Measurements from ENCODE around the gene NR2F6.

DNA sequence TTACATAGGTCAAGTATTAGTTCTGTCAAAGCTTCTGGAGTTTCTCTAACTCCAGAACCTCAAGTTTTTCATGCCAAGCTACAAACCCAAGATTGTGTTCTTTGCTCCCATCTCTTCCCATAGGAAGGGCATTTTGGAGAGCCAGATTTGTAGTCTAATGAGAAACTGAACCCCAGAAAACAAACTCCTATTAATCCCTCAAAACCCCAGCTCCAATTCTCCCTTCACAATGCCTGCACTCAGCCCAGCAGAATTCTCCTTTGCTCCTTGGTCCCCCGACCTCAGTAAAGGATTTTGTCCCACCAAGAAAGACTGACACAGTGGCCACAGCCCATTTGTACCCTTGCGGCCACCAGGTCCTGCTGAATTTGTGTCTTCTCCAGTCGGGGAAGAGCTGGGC lies 10.4 kb upstream of the NR2F6 start:
- TF ChIP-seq, protein P1, sequence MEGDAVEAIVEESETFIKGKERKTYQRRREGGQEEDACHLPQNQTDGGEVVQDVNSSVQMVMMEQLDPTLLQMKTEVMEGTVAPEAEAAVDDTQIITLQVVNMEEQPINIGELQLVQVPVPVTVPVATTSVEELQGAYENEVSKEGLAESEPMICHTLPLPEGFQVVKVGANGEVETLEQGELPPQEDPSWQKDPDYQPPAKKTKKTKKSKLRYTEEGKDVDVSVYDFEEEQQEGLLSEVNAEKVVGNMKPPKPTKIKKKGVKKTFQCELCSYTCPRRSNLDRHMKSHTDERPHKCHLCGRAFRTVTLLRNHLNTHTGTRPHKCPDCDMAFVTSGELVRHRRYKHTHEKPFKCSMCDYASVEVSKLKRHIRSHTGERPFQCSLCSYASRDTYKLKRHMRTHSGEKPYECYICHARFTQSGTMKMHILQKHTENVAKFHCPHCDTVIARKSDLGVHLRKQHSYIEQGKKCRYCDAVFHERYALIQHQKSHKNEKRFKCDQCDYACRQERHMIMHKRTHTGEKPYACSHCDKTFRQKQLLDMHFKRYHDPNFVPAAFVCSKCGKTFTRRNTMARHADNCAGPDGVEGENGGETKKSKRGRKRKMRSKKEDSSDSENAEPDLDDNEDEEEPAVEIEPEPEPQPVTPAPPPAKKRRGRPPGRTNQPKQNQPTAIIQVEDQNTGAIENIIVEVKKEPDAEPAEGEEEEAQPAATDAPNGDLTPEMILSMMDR (IDR thresholded peaks at IDR 0.05), result no peak
- no peak for TF ChIP-seq POLR2A (IDR thresholded peaks at IDR 0.05)

All from lower leg skin (tissue), 3 donors.